ENCODE data around the gene HMGA1. TPM values are rescaled to one million over a fixed set of nuclear protein-coding genes. Genes with fewer than 3 reads are reported as not detected.

Gene HMGA1
- polyA plus RNA-seq, 1 donor from 2014 or later, result 68.3 TPM

- Mint-ChIP-seq H3K4me1 (peaks cover 4 to 13% (median 6%) of the 10 kb centered on the region in 3 donors), H3K36me3 (peaks cover 9% of the 10 kb centered on the region), H3K27ac (no peak overlapping the region), H3K9me3 (no peaks in the 10 kb centered on the region), H3K27me3 (no peaks in the 10 kb centered on the region), H3K4me3 (no peak overlapping the region)
Measured at GRCh38 chr6:34276881-34277762, 40.4 kb downstream of the HMGA1 start.

- Mint-ChIP-seq H3K27ac (no peak overlapping the region), H3K36me3 (peaks cover 9% of the 10 kb centered on the region)
Measured at GRCh38 chr6:34277763-34278112, 41.1 kb downstream of the HMGA1 start.

GRCh38 chr6:34278833-34279232 lies 42.2 kb downstream of the HMGA1 start:
- Mint-ChIP-seq H3K9me3 (no peaks in the 10 kb centered on the region), H3K27ac (peak overlapping the region in 1 of 3 donors; percentile 64), H3K4me1 (peaks cover 4 to 10% (median 6%) of the 10 kb centered on the region in 3 donors), H3K27me3 (no peaks in the 10 kb centered on the region), H3K4me3 (no peak overlapping the region), H3K36me3 (peaks cover 9% of the 10 kb centered on the region)

More at GRCh38 chr6:34277763-34278112, 41.1 kb downstream of the HMGA1 start:
- H3K4me3 Mint-ChIP-seq, result no peak overlapping the region
- H3K9me3 Mint-ChIP-seq, result no peaks in the 10 kb centered on the region
- H3K27me3 Mint-ChIP-seq, result no peaks in the 10 kb centered on the region
- H3K4me1 Mint-ChIP-seq, result peaks cover 4 to 11% (median 6%) of the 10 kb centered on the region in 3 donors

- no peak overlapping the region for H3K27ac Mint-ChIP-seq
Measured at GRCh38 chr6:34280216-34280615, 43.5 kb downstream of the HMGA1 start.

GRCh38 chr6:34281702-34282334 lies 45.1 kb downstream of the HMGA1 start:
- Mint-ChIP-seq H3K4me1 (peaks cover 9 to 20% (median 13%) of the 10 kb centered on the region in 3 donors), H3K4me3 (no peak overlapping the region), H3K36me3 (peaks cover 14% of the 10 kb centered on the region), H3K9me3 (peaks cover 0 to 3% (median 0%) of the 10 kb centered on the region in 3 donors), H3K27ac (no peak overlapping the region), H3K27me3 (no peaks in the 10 kb centered on the region)

More at GRCh38 chr6:34280216-34280615, 43.5 kb downstream of the HMGA1 start:
- Mint-ChIP-seq H3K9me3 (peaks cover 0 to 3% (median 0%) of the 10 kb centered on the region in 3 donors), H3K4me3 (no peak overlapping the region), H3K27me3 (no peaks in the 10 kb centered on the region), H3K4me1 (peaks cover 10 to 17% (median 16%) of the 10 kb centered on the region in 3 donors), H3K36me3 (peaks cover 11% of the 10 kb centered on the region)

- peaks cover 0 to 3% (median 0%) of the 10 kb centered on the region in 3 donors for H3K9me3 Mint-ChIP-seq
- no peaks in the 10 kb centered on the region for H3K27me3 Mint-ChIP-seq
- peaks cover 9 to 19% (median 14%) of the 10 kb centered on the region in 3 donors for H3K4me1 Mint-ChIP-seq
- H3K27ac Mint-ChIP-seq, result peak overlapping the region; percentile 47 to 49 (median 48)
- H3K36me3 Mint-ChIP-seq, result peaks cover 13% of the 10 kb centered on the region
- peak overlapping the region in 2 of 4 donors; percentile 47 to 54 for H3K4me3 Mint-ChIP-seq
Measured at GRCh38 chr6:34284563-34285447, 48.1 kb downstream of the HMGA1 start.

- H3K4me1 Mint-ChIP-seq, result peaks cover 9 to 19% (median 14%) of the 10 kb centered on the region in 3 donors
- H3K4me3 Mint-ChIP-seq, result no peak overlapping the region
Measured at GRCh38 chr6:34285448-34286164, 48.9 kb downstream of the HMGA1 start.

GRCh38 chr6:34288581-34288980 lies 51.9 kb downstream of the HMGA1 start:
- Mint-ChIP-seq H3K27ac (peak overlapping the region in 2 of 3 donors; percentile 53 to 59), H3K36me3 (peaks cover 13% of the 10 kb centered on the region), H3K9me3 (peaks cover 0 to 3% (median 0%) of the 10 kb centered on the region in 3 donors), H3K4me1 (peaks cover 10 to 19% (median 19%) of the 10 kb centered on the region in 3 donors), H3K27me3 (no peaks in the 10 kb centered on the region), H3K4me3 (no peak overlapping the region)

More at GRCh38 chr6:34285448-34286164, 48.9 kb downstream of the HMGA1 start:
- Mint-ChIP-seq H3K36me3 (peaks cover 13% of the 10 kb centered on the region), H3K9me3 (peaks cover 0 to 3% (median 0%) of the 10 kb centered on the region in 3 donors), H3K27ac (peak overlapping the region in 2 of 3 donors; percentile 47 to 49), H3K27me3 (no peaks in the 10 kb centered on the region)

- Mint-ChIP-seq H3K9me3 (peaks cover 0 to 3% (median 0%) of the 10 kb centered on the region in 3 donors), H3K4me1 (peaks cover 12 to 19% (median 19%) of the 10 kb centered on the region in 3 donors), H3K4me3 (no peak overlapping the region), H3K27ac (peak overlapping the region in 1 of 3 donors; percentile 53), H3K27me3 (no peaks in the 10 kb centered on the region), H3K36me3 (peaks cover 13% of the 10 kb centered on the region)
Measured at GRCh38 chr6:34289137-34289536, 52.5 kb downstream of the HMGA1 start.

- peaks cover 18 to 24% (median 22%) of the 10 kb centered on the region in 3 donors for H3K4me1 Mint-ChIP-seq
- H3K4me3 Mint-ChIP-seq, result no peak overlapping the region
- H3K36me3 Mint-ChIP-seq, result peaks cover 10% of the 10 kb centered on the region
- peak overlapping the region in 1 of 3 donors; percentile 15 for H3K27ac Mint-ChIP-seq
- H3K9me3 Mint-ChIP-seq, result no peaks in the 10 kb centered on the region
- H3K27me3 Mint-ChIP-seq, result no peaks in the 10 kb centered on the region
Measured at GRCh38 chr6:34292954-34293353, 56.3 kb downstream of the HMGA1 start.

- Mint-ChIP-seq H3K27ac (peak overlapping the region; percentile 84 to 93 (median 87)), H3K36me3 (peaks cover 14% of the 10 kb centered on the region), H3K4me3 (peak overlapping the region in 3 of 4 donors; percentile 3 to 89 (median 81)), H3K27me3 (no peaks in the 10 kb centered on the region), H3K4me1 (peaks cover 26 to 29% (median 28%) of the 10 kb centered on the region in 3 donors), H3K9me3 (no peaks in the 10 kb centered on the region)
Measured at GRCh38 chr6:34295721-34296120, 59.0 kb downstream of the HMGA1 start.

Measured in IgD-negative memory B cell (primary cell).